GM12872 (cell line): Measurements from ENCODE around the gene MAN2B2.

Experiments used
- TF ChIP-seq, protein P1 (sequence below): IDR thresholded peaks from 3 replicates; pipeline ENCODE4 v1.5.1; 2011; ENCODE audit warnings: low read depth, mild to moderate bottlenecking, low read length, moderate library complexity; ENCODE audit not compliant: insufficient read depth

The MAN2B2 gene

DNA sequence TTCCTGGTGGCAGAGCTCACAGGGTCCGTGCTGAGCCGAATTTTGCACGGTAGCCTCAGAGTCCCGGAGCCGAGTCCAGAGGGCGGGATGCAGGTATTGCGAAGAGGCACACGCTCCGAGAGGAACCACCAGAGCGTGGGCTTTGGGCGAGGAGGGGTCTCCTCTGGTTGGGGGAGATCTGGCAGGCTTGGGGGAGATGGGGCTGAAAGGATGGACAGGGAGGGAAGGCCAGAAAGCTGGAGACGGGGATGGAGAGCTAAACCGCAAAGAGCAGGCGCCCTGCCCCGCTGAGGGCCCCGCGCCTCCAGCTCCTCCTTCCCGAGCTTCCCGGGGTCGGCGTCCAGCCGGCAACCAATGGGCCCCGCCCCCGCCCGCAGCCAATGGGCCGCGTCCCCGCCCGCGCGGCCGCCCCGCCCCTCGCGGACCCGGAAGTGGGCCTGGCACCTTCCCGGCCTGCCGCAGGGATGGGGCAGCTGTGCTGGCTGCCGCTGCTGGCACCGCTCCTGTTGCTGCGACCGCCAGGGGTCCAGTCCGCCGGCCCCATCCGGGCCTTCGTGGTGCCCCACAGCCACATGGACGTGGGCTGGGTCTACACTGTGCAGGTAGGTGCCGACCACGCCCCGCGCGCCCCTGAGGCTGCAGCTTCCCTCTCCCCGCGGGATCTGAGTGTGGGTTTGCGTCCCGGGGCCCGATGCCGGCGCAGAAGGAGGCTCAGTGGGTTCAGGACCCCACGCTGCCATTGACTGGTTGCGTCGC lies at the start of gene MAN2B2:
Gene MAN2B2, plus strand, starts transcription at position 443 of the 756 bp plus-strand sequence. Its CDS starts 22 bp downstream, at position 465.
- TF ChIP-seq, protein P1, sequence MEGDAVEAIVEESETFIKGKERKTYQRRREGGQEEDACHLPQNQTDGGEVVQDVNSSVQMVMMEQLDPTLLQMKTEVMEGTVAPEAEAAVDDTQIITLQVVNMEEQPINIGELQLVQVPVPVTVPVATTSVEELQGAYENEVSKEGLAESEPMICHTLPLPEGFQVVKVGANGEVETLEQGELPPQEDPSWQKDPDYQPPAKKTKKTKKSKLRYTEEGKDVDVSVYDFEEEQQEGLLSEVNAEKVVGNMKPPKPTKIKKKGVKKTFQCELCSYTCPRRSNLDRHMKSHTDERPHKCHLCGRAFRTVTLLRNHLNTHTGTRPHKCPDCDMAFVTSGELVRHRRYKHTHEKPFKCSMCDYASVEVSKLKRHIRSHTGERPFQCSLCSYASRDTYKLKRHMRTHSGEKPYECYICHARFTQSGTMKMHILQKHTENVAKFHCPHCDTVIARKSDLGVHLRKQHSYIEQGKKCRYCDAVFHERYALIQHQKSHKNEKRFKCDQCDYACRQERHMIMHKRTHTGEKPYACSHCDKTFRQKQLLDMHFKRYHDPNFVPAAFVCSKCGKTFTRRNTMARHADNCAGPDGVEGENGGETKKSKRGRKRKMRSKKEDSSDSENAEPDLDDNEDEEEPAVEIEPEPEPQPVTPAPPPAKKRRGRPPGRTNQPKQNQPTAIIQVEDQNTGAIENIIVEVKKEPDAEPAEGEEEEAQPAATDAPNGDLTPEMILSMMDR, result peak; percentile 9; the same call in 1 of the 3 replicates

DNA sequence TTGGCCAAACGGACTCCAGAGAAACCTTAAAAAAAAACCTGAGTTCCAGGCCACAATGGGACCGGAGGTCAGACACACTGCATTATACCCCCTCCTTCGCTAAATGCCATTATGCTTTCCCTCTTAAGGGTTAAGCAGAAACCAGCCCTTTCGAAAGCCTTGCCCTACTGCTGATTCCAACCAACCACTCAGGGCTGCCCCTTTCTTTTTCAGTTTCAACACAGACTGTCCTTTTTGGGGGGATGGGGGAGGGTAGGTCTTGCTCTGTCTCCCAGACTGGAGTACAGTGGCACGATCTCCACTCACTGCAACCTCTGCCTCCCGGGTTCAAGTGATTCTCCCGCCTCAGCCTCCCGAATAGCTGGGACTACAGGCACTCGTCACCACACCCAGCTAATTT lies 49.5 kb upstream of the MAN2B2 start:
- TF ChIP-seq, protein P1, result no peak

DNA sequence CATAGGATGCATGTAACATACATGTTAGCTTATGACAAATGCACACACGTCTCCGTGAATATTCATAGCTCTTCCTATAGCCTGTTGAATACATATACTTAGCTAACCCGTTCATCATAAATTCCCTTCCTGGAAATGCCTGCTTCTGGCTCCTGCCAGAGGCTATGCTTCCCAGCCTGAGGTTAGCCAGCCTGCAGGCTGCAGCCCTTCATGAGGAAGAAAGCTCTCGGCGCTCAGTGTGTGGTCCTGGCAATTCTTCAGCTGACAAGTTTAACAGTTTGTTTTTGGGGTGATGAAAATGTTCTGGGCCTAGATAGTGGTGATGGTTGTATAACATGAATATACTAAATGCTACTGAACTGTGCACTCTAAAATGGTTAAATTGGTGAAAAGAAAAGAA lies 48.8 kb upstream of the MAN2B2 start:
- TF ChIP-seq, protein P1, result no peak

DNA sequence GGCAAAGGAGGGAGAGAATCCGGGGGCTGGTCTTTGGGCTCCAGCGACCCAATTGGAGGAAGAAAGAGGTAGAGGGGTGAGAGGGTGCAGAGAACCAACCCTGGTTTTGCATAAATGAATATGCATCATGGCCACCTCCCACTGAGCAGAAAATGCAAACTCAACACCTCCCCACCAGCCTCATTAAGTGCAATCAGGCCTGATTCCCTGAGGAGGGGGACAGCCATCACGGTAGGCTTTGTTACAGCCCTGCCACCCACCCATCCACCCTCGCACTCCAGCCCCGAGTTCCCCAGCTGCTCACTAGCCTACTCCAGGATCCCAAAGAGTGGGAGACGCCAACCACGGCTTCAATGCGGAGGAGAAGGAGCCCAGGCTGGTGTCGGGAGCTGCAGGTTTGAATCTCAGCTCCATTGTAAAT lies 48.3 kb upstream of the MAN2B2 start:
- TF ChIP-seq, protein P1, result no peak

DNA sequence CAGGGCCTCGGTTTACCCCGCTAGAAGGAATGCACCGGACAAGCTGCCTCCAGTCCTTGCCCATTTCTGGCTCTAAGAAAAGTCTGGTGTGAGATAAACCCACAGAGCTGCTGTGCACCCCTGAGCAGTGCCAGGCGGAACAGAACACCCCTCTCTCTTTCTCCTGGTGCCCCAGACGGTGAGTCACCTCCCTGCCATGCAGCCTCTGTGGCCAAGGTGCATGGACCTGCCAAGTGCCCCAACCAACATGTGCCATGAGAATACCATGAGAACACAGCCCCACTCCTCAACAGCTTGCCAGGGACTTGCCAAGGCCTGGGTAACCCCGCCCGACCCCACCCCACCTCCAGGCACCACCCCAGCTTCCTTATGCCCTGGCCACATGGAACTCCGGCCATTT lies 47.7 kb upstream of the MAN2B2 start:
- TF ChIP-seq, protein P1, result no peak

DNA sequence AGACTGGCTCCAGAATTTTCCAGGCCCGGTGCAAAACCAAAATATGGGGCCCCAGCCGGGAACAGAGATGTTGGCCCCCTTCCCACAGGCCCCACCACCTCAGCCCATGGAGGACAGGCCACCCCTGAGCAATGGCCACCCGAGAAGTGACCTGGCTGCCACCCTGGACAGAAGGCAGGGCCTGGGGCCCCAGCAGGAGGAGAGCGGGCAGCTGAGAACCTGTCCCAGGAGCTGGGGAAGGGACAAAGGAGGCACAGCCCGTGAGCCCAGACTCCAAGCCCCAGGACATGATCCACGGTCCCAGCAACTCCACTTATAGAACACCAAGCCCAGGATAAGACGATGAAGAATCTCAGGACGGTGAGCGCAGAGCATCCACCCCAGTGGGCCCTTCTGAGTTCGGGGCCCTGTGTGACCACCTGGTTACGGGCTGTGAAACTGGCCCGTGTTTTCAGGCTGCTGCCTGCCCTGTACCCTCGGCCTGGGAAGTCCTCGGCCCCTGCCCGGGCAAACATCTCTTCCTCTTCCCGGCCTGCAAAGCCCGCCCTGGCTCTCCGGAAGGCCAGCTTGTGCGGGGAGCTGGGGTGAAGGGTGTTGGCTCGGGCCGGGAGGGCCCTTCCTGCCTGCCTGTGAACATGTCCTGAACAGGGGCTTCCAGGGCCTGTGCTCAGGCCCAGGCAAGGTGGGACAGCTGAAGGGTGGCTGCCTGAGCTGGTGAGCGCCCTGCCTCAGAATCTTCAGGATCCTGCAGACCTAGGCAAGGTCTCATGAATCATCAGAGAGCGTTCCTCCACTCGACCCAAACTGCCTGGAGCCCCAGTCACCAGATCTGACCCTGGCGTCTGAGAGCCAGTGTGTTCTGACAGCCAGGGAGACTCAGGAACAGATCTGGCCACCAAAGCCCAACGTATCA lies 47.0 kb upstream of the MAN2B2 start:
- TF ChIP-seq, protein P1, result no peak

DNA sequence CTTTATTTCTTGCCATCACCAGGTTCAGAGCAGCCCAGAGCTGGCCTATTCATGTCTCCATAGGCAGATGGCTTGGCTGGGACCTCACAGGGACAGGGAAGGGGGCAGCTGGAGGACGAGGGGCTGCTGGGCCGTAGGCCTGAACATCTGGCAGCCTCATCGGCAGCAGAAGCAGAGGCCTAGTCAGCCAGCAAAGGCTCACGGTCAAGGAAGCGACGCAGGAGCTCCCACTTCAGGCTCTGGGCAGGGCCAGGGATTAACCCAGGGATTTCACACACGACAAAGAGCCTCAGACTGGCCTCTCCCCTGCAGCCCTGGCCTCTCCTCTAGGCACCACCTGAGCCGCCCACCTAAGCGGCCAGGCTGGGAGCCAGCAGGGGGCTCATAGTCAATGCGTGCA lies 46.0 kb upstream of the MAN2B2 start:
- TF ChIP-seq, protein P1, result no peak
